GM04504 (cell line): ENCODE measurements around the gene TCF7L1.
"Not testable (repeated sequence)": the region's sequence is repeated elsewhere in the genome, so short reads cannot be mapped to it uniquely, and the experiment has no call there.

Experiments used
- DNase-seq: peaks from one replicate; pipeline ENCODE4 v3.0.0-alpha.2; 2012; ENCODE audit warnings: low read depth

Gene TCF7L1

GRCh38 chr2:85286918-85287317 lies 153.7 kb downstream of the TCF7L1 start:
- DNase-seq, result no peak

GRCh38 chr2:85287721-85288120 lies 154.5 kb downstream of the TCF7L1 start:
- DNase-seq, result no peak

GRCh38 chr2:85288244-85288725 lies 155.1 kb downstream of the TCF7L1 start:
- DNase-seq, result no peak

GRCh38 chr2:85291425-85292023 lies 158.3 kb downstream of the TCF7L1 start:
- DNase-seq, result no peak

GRCh38 chr2:85302121-85302520 lies 168.9 kb downstream of the TCF7L1 start:
- no peak for DNase-seq

- DNase-seq, result no peak
These were observed 170.8 kb downstream of the TCF7L1 start for GRCh38 chr2:85303780-85304531.

- DNase-seq, result no peak
These were observed 174.3 kb downstream of the TCF7L1 start for GRCh38 chr2:85307527-85307897.

GRCh38 chr2:85308201-85308600 lies 175.0 kb downstream of the TCF7L1 start:
- no peak for DNase-seq

- DNase-seq, result no peak
These were observed 175.8 kb downstream of the TCF7L1 start for GRCh38 chr2:85308896-85309555.

GRCh38 chr2:85309699-85310321 lies 176.6 kb downstream of the TCF7L1 start:
- no peak for DNase-seq

GRCh38 chr2:85310330-85310729 lies 177.1 kb downstream of the TCF7L1 start:
- DNase-seq, result no peak

GRCh38 chr2:85312404-85312803 lies 179.2 kb downstream of the TCF7L1 start:
- no peak for DNase-seq

- DNase-seq, result no peak
These were observed 181.7 kb downstream of the TCF7L1 start for GRCh38 chr2:85314884-85315242.

GRCh38 chr2:85315921-85316320 lies 182.7 kb downstream of the TCF7L1 start:
- not testable (repeated sequence) for DNase-seq

- no peak for DNase-seq
These were observed 185.3 kb downstream of the TCF7L1 start for GRCh38 chr2:85318222-85319074.

GRCh38 chr2:85319796-85320195 lies 186.6 kb downstream of the TCF7L1 start:
- no peak for DNase-seq

GRCh38 chr2:85323351-85323987 lies 190.3 kb downstream of the TCF7L1 start:
- no peak for DNase-seq

GRCh38 chr2:85323988-85324367 lies 190.8 kb downstream of the TCF7L1 start:
- DNase-seq, result not testable (repeated sequence)

GRCh38 chr2:85324639-85325465 lies 191.7 kb downstream of the TCF7L1 start:
- DNase-seq, result no peak

- no peak for DNase-seq
These were observed 192.2 kb downstream of the TCF7L1 start for GRCh38 chr2:85325466-85325811.
